ENCODE measurements around the gene LIMD2.
"Not testable (repeated sequence)": the region's sequence is repeated elsewhere in the genome, so short reads cannot be mapped to it uniquely, and the experiment has no call there.

LIMD2 gene

DNA sequence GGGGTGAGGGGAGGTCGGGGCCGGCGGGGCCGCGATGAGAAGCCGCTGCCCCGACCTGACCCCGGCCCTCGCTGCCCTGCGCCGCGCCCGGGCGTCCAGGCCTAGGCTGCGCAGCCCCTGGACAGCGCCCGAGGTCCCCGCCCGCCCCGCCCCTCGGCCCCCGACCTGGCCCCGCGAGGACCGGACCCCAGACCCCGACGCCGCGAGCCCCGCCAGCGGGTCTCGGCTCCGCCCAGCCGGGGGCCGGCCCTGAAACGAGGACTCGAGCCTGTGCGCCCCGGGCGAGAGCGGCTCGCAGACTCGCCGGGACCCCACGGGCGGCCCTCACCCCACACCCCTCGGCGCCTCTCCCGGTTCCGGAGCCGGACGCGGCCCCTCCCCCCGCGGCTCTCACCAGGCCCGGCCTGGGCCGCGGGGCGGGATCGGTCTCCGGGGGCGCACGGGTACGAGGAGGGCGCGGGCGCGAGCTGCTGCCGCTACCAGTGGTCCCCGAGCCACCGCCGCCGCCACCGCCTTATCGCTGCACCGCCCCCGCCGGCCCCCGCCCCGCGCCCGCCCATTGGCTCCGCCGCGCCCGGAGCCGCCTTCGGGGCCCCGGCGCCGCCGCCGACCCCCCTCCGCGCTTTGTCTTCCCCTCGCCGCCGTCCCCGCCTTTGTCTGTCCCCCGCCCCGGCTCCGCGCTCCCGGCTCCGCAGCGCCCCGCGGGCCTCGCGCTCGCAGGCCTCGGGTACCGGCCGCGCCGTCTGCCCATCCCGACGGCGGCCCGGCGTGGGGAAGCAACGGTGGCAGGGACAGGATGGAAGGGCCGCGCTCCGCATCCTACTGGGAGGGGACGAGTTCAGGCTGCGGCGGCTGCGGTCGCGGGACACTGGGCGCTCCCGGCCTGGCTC, at the start of gene LIMD2:
LIMD2 (minus strand) TSS at position 488 of the 890 bp plus-strand sequence. CDS start 827 bp downstream, outside the sequence.
- Histone ChIP-seq H3K4me3 (ENCODE audit: low read depth in 1 of 2, low read length in 2 of 2) (peak within 1 kb of the TSS; percentile 38 to 71), H3K27me3 (ENCODE audit: control insufficient read depth in 1 of 2, insufficient read depth in 2 of 2, low read length in 2 of 2) (no peaks in the 10 kb centered on the region), H3K9me3 (ENCODE audit: low read length) (no peaks in the 10 kb centered on the region), H3K4me1 (ENCODE audit: insufficient read depth, low read length) (peaks cover 8% of the 10 kb centered on the region), H3K36me3 (ENCODE audit: insufficient read depth, low read length) (peaks cover 14% of the 10 kb centered on the region), H3K9ac (ENCODE audit: low read length) (no peak within 1 kb of the TSS), H3K27ac (ENCODE audit: low read depth, low read length) (peak within 1 kb of the TSS; percentile 80)

DNA sequence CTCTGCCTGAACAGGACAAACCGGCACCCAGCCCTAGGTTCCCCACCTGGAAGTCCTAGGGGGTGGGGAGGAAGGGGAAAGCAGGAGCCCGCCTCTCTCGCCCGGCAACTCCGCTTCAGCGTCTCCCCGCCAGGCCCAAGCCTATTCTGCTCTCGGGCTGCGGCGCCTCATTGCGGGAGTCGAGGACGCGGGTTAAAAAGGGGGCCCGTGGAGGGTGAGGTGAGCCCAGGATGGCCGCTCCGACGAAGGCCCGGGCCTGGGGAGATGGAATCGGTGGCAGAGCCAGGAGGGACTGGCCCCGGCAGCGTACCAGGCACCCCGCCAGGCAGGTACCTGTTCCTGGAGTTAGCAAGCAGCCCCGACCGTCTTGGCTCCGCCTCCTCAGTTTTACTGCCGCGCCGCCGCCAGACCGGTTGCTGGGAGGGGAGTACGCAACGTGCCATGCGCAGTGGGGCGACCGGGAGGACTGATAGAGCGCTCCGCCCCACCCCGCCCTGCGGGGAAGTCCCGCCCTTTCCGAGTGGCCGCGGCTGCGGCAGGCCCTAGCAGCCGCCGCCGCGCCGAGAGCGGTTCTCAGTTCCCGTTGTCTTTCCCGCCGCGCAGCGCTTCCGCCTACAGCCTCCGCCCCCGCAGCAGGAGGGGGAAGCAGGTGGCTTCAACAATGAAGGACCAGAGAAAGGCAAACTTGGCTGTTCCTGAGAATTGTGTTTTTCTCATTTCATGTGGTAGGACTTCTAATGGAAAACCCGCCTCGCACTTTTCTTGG, 41.7 kb upstream of the LIMD2 start, which contains the start of gene STRADA:
STRADA (minus strand) TSS at position 392 of the 766 bp plus-strand sequence. CDS start 13,430 bp downstream, outside the sequence.
- Histone ChIP-seq H3K4me3 (ENCODE audit: low read depth in 1 of 2, low read length in 2 of 2) (peak within 1 kb of the TSS; percentile 65 to 81), H3K27me3 (ENCODE audit: control insufficient read depth in 1 of 2, insufficient read depth in 2 of 2, low read length in 2 of 2) (no peaks in the 10 kb centered on the region), H3K36me3 (ENCODE audit: insufficient read depth, low read length) (peaks cover 9% of the 10 kb centered on the region), H3K27ac (ENCODE audit: low read depth, low read length) (peak within 1 kb of the TSS; percentile 94), H3K9me3 (ENCODE audit: low read length) (no peaks in the 10 kb centered on the region), H3K4me1 (ENCODE audit: insufficient read depth, low read length) (peaks cover 8% of the 10 kb centered on the region), H3K9ac (ENCODE audit: low read length) (peak within 1 kb of the TSS; percentile 77)

DNA sequence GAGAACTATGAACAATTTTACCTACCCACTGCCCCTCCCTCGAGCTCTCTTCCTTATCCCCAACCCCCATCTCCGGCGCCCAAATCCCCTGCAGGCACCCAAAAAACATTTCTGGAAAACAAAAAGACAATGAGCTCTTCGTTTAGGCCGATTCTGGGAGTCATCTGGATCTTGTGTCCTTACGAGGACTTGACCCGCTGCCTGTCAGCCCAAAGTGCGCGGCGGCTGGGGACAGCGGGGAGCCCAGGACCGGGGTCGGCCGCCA, 41.1 kb upstream of the LIMD2 start:
- H3K27ac ChIP-seq (ENCODE audit: low read depth, low read length) = peak overlapping the region; percentile 94
- H3K9me3 ChIP-seq (ENCODE audit: low read length) = no peaks in the 10 kb centered on the region
- peaks cover 6% of the 10 kb centered on the region for H3K36me3 ChIP-seq (ENCODE audit: insufficient read depth, low read length)
- no peaks in the 10 kb centered on the region for H3K27me3 ChIP-seq (ENCODE audit: control insufficient read depth in 1 of 2, insufficient read depth in 2 of 2, low read length in 2 of 2)
- peak overlapping the region; percentile 65 to 81 for H3K4me3 ChIP-seq (ENCODE audit: low read depth in 1 of 2, low read length in 2 of 2)
- peaks cover 8% of the 10 kb centered on the region for H3K4me1 ChIP-seq (ENCODE audit: insufficient read depth, low read length)
- peak overlapping the region; percentile 77 for H3K9ac ChIP-seq (ENCODE audit: low read length)

DNA sequence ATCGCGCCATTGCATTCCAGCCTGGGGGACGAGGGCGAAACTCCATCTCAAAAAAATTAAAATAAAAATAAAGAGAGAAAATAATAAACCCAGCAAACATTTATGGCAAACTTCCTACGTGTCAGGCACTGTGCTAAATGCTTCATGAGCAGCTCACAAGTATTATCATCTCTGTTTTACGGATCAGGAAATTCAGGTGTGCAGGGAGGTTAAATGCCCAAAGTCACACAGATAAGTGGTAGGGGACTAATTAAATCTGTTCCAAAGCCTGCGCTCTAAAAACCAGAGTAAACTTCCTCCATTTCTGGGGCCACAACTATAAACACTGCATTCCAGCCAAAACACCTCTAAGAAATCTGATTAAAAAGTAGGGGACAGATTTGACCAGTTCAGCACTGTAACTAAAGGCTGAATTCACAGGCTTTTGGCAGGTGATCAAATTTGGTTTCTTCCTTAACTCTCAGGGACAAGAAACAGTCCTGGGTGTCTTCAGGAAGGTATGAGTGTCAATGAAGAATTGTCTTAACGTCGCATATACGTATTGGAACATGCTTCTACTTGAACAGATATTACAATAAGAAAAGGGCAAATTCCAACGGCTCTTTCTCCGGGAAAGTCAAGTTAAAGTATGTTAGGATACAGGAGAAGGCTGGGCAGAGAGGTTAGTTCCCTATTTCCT, 40.7 kb upstream of the LIMD2 start:
- no peaks in the 10 kb centered on the region for H3K27me3 ChIP-seq (ENCODE audit: control insufficient read depth in 1 of 2, insufficient read depth in 2 of 2, low read length in 2 of 2)
- H3K9me3 ChIP-seq (ENCODE audit: low read length) = no peaks in the 10 kb centered on the region
- H3K27ac ChIP-seq (ENCODE audit: low read depth, low read length) = peak overlapping the region; percentile 94
- peak overlapping the region; percentile 65 to 81 for H3K4me3 ChIP-seq (ENCODE audit: low read depth in 1 of 2, low read length in 2 of 2)
- H3K4me1 ChIP-seq (ENCODE audit: insufficient read depth, low read length) = peaks cover 8% of the 10 kb centered on the region
- peak overlapping the region; percentile 77 for H3K9ac ChIP-seq (ENCODE audit: low read length)
- H3K36me3 ChIP-seq (ENCODE audit: insufficient read depth, low read length) = peaks cover 2% of the 10 kb centered on the region

DNA sequence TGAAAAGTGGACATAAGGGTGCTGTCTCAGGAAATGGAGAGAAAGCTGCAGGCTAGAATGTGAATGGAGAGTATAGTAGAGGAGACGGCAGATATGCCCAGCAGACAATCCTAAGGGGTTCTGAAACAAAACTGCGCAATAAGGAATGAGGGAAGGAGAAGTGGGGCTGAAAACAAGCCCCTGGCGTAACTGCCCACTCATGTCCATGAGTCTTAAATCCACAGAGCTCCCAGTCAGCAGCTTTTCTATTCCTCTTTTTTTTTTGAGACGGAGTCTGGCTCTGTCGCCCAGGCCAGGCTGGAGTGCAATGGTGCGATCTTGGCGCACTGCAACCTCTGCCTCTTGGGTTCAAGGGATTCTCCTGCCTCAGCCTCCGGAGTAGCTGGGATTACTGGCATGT, 35.8 kb upstream of the LIMD2 start:
- Histone ChIP-seq H3K9me3 (ENCODE audit: low read length) (no peaks in the 10 kb centered on the region), H3K27ac (ENCODE audit: low read depth, low read length) (no peak overlapping the region), H3K9ac (ENCODE audit: low read length) (no peak overlapping the region), H3K4me3 (ENCODE audit: low read depth in 1 of 2, low read length in 2 of 2) (no peak overlapping the region), H3K4me1 (ENCODE audit: insufficient read depth, low read length) (peaks cover 3% of the 10 kb centered on the region), H3K36me3 (ENCODE audit: insufficient read depth, low read length) (no peaks in the 10 kb centered on the region), H3K27me3 (ENCODE audit: control insufficient read depth in 1 of 2, insufficient read depth in 2 of 2, low read length in 2 of 2) (no peaks in the 10 kb centered on the region)

DNA sequence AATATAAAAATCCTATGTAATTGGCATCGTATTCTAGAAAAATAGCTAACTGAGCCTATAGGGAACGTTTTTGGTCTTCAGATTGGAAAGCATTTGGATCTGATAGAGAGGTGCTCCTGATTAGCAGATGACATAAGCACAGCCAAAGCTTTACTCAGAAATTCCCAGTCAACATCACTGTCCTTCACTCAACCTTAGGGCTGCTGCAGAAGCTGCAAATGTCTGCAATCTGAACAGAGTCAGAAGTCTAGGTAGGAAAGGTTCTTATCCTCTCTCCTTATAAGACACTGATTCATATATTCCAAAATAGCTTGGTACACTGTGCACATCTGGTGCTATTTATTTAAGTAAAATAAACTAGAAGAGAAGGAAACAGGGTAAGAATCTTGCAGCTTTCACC, 22.5 kb upstream of the LIMD2 start:
- no peaks in the 10 kb centered on the region for H3K27me3 ChIP-seq (ENCODE audit: control insufficient read depth in 1 of 2, insufficient read depth in 2 of 2, low read length in 2 of 2)
- H3K36me3 ChIP-seq (ENCODE audit: insufficient read depth, low read length) = peaks cover 13% of the 10 kb centered on the region
- H3K4me1 ChIP-seq (ENCODE audit: insufficient read depth, low read length) = no peaks in the 10 kb centered on the region
- no peaks in the 10 kb centered on the region for H3K9me3 ChIP-seq (ENCODE audit: low read length)
- no peak overlapping the region for H3K4me3 ChIP-seq (ENCODE audit: low read depth in 1 of 2, low read length in 2 of 2)
- H3K27ac ChIP-seq (ENCODE audit: low read depth, low read length) = no peak overlapping the region
- no peak overlapping the region for H3K9ac ChIP-seq (ENCODE audit: low read length)

DNA sequence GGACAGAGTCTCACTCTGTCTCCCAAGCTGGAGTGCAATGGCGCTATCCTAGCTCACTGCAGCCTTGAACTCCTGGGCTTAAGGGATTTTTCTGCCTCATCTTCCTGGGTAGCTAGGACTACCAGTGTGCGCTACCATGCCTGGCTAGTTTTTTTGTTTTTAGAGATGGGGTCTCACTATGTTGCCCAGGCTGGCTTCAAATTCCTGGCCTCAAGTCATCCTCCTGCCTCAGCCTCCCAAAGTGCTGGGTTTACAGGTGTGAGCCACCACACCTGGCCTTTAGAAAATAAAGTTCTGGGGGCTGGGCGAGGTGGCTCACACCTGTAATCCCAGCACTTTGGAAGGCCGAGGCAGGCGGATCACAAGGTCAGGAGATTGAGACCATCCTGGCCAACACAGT, 20.3 kb upstream of the LIMD2 start:
- H3K9me3 ChIP-seq (ENCODE audit: low read length); H3K27ac ChIP-seq (ENCODE audit: low read depth, low read length); H3K4me1 ChIP-seq (ENCODE audit: insufficient read depth, low read length); H3K4me3 ChIP-seq (ENCODE audit: low read depth in 1 of 2, low read length in 2 of 2); H3K9ac ChIP-seq (ENCODE audit: low read length); H3K27me3 ChIP-seq (ENCODE audit: control insufficient read depth in 1 of 2, insufficient read depth in 2 of 2, low read length in 2 of 2): not testable (repeated sequence)
- H3K36me3 ChIP-seq (ENCODE audit: insufficient read depth, low read length) = peaks cover 18% of the 10 kb centered on the region

DNA sequence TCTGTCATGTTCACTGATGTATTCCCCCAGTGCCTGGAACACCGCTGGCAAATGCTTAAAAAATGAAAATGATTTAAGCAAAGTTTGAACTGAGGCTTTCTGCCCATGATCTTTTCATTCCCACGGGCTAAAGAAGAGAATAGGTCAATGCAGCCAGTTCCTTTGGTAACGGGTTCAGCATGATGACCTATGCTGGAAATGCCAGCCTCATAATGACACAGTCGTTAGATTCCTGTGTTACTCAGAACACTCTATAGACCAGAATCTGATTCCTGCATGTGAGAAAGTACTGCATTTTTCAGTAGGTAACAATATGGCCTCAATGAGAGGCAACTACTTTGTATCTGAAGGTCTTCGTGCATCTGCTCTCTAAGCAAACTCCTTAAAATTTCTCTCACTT, 19.1 kb upstream of the LIMD2 start:
- Histone ChIP-seq H3K9me3 (ENCODE audit: low read length) (no peaks in the 10 kb centered on the region), H3K36me3 (ENCODE audit: insufficient read depth, low read length) (peaks cover 19% of the 10 kb centered on the region), H3K4me1 (ENCODE audit: insufficient read depth, low read length) (no peaks in the 10 kb centered on the region), H3K9ac (ENCODE audit: low read length) (no peak overlapping the region), H3K27ac (ENCODE audit: low read depth, low read length) (no peak overlapping the region), H3K4me3 (ENCODE audit: low read depth in 1 of 2, low read length in 2 of 2) (no peak overlapping the region), H3K27me3 (ENCODE audit: control insufficient read depth in 1 of 2, insufficient read depth in 2 of 2, low read length in 2 of 2) (no peaks in the 10 kb centered on the region)

DNA sequence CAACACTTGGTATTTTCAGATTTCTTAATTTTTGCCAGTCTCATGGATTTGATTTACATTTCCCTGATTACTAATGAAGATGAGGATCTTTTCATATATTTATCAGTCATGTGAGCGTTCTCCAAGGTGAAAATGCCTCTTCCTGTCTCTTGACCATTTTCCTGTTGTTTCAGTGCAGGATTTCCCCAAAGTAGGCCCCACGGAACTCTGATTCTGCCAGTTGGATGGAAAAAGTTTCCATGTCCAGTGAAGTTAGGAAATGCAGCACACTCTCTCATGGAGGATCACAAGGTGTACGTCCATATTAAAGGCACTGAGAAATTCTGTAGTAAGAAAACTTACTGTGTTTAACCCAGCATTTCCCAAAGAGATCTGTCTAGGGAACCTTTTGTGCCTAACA, 16.5 kb upstream of the LIMD2 start:
- no peaks in the 10 kb centered on the region for H3K27me3 ChIP-seq (ENCODE audit: control insufficient read depth in 1 of 2, insufficient read depth in 2 of 2, low read length in 2 of 2)
- H3K4me3 ChIP-seq (ENCODE audit: low read depth in 1 of 2, low read length in 2 of 2) = no peak overlapping the region
- no peaks in the 10 kb centered on the region for H3K9me3 ChIP-seq (ENCODE audit: low read length)
- H3K4me1 ChIP-seq (ENCODE audit: insufficient read depth, low read length) = no peaks in the 10 kb centered on the region
- peaks cover 29% of the 10 kb centered on the region for H3K36me3 ChIP-seq (ENCODE audit: insufficient read depth, low read length)
- H3K9ac ChIP-seq (ENCODE audit: low read length) = no peak overlapping the region
- H3K27ac ChIP-seq (ENCODE audit: low read depth, low read length) = no peak overlapping the region

DNA sequence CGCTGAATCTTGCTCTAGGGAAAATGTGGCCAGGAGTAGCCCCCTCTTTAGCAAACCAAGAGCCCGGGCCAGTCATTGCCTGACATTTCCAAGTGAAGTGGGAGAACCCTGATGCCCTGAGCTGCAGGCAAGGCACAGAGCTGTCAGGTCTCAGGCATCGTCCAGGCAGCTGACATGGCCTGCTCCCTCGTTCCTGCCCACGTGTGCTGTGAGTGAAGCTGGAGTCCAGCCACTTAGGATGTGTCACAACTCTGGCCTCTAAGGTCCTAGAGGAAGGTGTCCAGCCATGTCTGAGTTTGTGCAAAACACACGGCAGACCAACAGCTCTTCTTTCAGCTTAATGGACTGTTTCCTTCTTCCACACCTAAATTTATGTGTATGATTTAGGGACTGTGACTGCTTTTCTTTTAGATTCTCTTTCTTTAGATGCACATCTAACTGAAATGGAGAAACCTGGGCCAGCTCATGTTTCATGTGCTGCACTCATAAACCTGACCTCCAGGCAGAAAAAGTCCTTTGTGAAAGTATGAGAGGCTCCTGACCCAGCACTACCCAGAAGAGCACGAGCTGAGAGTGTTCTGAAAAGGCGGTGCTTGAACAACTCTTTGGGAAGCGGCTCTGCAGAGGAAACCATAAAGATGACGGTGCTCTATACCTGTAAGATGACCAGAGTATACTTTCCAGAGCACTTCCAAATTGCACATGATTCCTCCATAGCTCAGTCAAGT, 14.8 kb upstream of the LIMD2 start:
- Histone ChIP-seq H3K27me3 (ENCODE audit: control insufficient read depth in 1 of 2, insufficient read depth in 2 of 2, low read length in 2 of 2) (no peaks in the 10 kb centered on the region), H3K36me3 (ENCODE audit: insufficient read depth, low read length) (peaks cover 34% of the 10 kb centered on the region), H3K4me1 (ENCODE audit: insufficient read depth, low read length) (no peaks in the 10 kb centered on the region), H3K27ac (ENCODE audit: low read depth, low read length) (no peak overlapping the region), H3K4me3 (ENCODE audit: low read depth in 1 of 2, low read length in 2 of 2) (no peak overlapping the region), H3K9ac (ENCODE audit: low read length) (no peak overlapping the region), H3K9me3 (ENCODE audit: low read length) (no peaks in the 10 kb centered on the region)

DNA sequence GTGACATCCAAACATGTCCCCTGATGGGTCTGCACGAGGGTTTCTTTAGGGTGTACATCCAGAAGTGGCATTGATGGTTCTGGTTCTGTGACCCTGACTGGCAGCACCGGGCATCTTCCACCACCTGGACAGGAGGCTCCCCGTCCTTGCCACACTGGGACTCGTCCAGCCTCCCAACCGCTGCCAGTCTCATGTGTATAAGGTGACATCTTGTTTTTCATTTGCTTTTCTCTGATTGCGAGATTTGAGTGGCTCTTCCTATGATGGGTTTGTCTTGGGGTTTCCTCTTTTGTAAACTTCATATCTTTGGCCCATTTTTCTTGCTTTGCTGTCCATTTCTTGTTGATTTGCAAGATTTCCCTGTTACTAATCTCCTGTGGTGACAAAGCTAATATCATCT, 9.2 kb upstream of the LIMD2 start:
- Histone ChIP-seq H3K27me3 (ENCODE audit: control insufficient read depth in 1 of 2, insufficient read depth in 2 of 2, low read length in 2 of 2) (no peaks in the 10 kb centered on the region), H3K36me3 (ENCODE audit: insufficient read depth, low read length) (peaks cover 48% of the 10 kb centered on the region), H3K9ac (ENCODE audit: low read length) (no peak overlapping the region), H3K27ac (ENCODE audit: low read depth, low read length) (no peak overlapping the region), H3K4me1 (ENCODE audit: insufficient read depth, low read length) (no peaks in the 10 kb centered on the region), H3K4me3 (ENCODE audit: low read depth in 1 of 2, low read length in 2 of 2) (no peak overlapping the region), H3K9me3 (ENCODE audit: low read length) (no peaks in the 10 kb centered on the region)

All from muscle layer of colon (tissue), 2 donors.